Endothelial cell of hepatic sinusoid (primary cell): ENCODE data around the gene TMEM132A.

ENCODE experiments used
- in situ Hi-C: cut with HindIII; loops from 2 replicates; pipeline ENCODE4 v1.10.0; 2017; ENCODE audit warnings: low sequenced_read_pairs

Gene TMEM132A

GRCh38 chr11:60921777-60922335 lies 2.4 kb upstream of the TMEM132A start:
- in situ Hi-C loops = no loop called here

GRCh38 chr11:60922906-60923305 lies 1.4 kb upstream of the TMEM132A start:
- in situ Hi-C loops = no loop called here

GRCh38 chr11:60923326-60923725 lies 934 bp upstream of the TMEM132A start:
- in situ Hi-C loops = no loop called here

- in situ Hi-C loops = no loop called here
These were observed 505 bp upstream of the TMEM132A start for GRCh38 chr11:60923800-60924109.

GRCh38 chr11:60924906-60925853 lies 920 bp downstream of the TMEM132A start:
- in situ Hi-C loops = no loop called here

- in situ Hi-C loops = no loop called here
These were observed 1.6 kb downstream of the TMEM132A start for GRCh38 chr11:60925868-60926267.

GRCh38 chr11:60926500-60926899 lies 2.2 kb downstream of the TMEM132A start:
- in situ Hi-C loops = no loop called here

- in situ Hi-C loops = no loop called here
These were observed 2.9 kb downstream of the TMEM132A start for GRCh38 chr11:60927061-60927592.

GRCh38 chr11:60927600-60927999 lies 3.3 kb downstream of the TMEM132A start:
- in situ Hi-C loops = no loop called here

- in situ Hi-C loops = no loop called here
These were observed 4.3 kb downstream of the TMEM132A start for GRCh38 chr11:60928563-60929001.

GRCh38 chr11:60929764-60930163 lies 5.5 kb downstream of the TMEM132A start:
- in situ Hi-C loops = loop anchor here (5.0 kb wide), 1 partner anchor 98 kb away; no protein-coding TSS in a partner anchor

GRCh38 chr11:60930394-60930793 lies 6.1 kb downstream of the TMEM132A start:
- in situ Hi-C loops = loop anchor here (5.0 kb wide), 1 partner anchor 97 kb away; no protein-coding TSS in a partner anchor

GRCh38 chr11:60931917-60932316 lies 7.7 kb downstream of the TMEM132A start:
- in situ Hi-C loops = loop anchor here (5.0 kb wide), 1 partner anchor 95 kb away; no protein-coding TSS in a partner anchor

GRCh38 chr11:60932605-60933356 lies 8.5 kb downstream of the TMEM132A start:
- in situ Hi-C loops = loop anchor here (5.0 kb wide), 1 partner anchor 95 kb away; no protein-coding TSS in a partner anchor

- in situ Hi-C loops = loop anchor here (5.0 kb wide), 1 partner anchor 94 kb away; no protein-coding TSS in a partner anchor
These were observed 9.3 kb downstream of the TMEM132A start for GRCh38 chr11:60933416-60934123.

GRCh38 chr11:60934124-60934789 lies 10.0 kb downstream of the TMEM132A start:
- in situ Hi-C loops = loop anchor here (5.0 kb wide), 1 partner anchor 93 kb away; no protein-coding TSS in a partner anchor

GRCh38 chr11:60934790-60935605 lies 10.7 kb downstream of the TMEM132A start:
- in situ Hi-C loops = loop anchor here (5.0 kb wide), 1 partner anchor 92 kb away; no protein-coding TSS in a partner anchor

GRCh38 chr11:60935676-60936442 lies 11.6 kb downstream of the TMEM132A start:
- in situ Hi-C loops = no loop called here
